ENCODE measurements around the gene DAD1. TPM values are rescaled to one million over a fixed set of nuclear protein-coding genes. Genes with fewer than 3 reads are reported as not detected.
"Not testable (repeated sequence)": the region's sequence is repeated elsewhere in the genome, so short reads cannot be mapped to it uniquely, and the experiment has no call there.

Gene DAD1
- 244 TPM for total RNA-seq

DNA sequence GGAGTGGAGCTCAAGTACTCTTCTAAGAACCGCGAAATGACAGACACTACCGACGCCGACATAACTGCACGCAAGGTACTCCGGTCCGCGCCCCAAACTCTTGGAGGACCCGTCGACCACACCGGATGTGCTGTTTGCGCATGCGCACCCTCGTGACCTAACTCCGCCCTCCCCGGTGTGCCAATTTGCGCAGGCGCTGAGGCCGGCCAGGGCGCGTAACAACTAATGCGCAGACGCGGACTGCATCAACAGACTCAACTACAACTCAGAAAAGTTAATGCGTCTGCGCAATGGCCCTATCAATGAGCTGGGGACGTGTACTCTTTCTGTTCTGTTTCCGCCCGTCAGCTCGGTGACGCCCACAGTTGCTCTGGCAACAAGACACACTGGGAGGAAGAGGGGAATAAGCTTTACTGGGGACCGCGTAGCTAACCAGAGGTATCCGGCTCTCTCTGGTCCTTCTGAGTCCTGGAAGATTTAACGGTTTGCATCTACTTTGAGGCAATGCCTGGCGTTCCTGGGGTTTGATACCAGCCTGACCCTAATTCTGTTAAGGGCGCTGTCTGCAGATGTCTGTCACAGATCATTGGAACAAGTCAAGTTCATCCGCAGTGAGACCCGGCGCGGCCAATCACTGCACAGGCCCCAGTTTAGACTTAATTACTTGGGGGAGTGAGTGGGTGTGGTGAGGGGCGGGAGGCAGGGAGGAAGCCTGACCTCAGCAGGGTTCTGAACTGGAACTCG is at the start of gene DAD1:
DAD1 (minus strand) TSS at position 129 of the 744 bp plus-strand sequence; CDS start at position 62, 67 bp downstream.
- Histone ChIP-seq H3K9ac (ENCODE audit: low read depth in 1 of 3, low read length in 3 of 3) (peak within 1 kb of the TSS; percentile 91 to 94 (median 94)), H3K36me3 (ENCODE audit: control insufficient read depth in 3 of 3, insufficient read depth in 3 of 3, low read length in 3 of 3) (peaks cover 0 to 3% (median 0%) of the 10 kb centered on the region in 3 donors), H3K4me3 (ENCODE audit: low read length in 3 of 3) (peak within 1 kb of the TSS; percentile 93 to 94 (median 93)), H3K27ac (ENCODE audit: low read depth, low read length) (peak within 1 kb of the TSS; percentile 85), H3K9me3 (ENCODE audit: control insufficient read depth in 3 of 3, low read length in 3 of 3) (no peaks in the 10 kb centered on the region), H3K4me1 (ENCODE audit: control insufficient read depth in 3 of 3, insufficient read depth in 3 of 3, low read length in 3 of 3) (peaks cover 16 to 28% (median 25%) of the 10 kb centered on the region in 3 donors), H3K27me3 (ENCODE audit: control insufficient read depth in 3 of 3, insufficient read depth in 3 of 3, low read length in 3 of 3) (peaks cover 0 to 5% (median 3%) of the 10 kb centered on the region in 3 donors)

DNA sequence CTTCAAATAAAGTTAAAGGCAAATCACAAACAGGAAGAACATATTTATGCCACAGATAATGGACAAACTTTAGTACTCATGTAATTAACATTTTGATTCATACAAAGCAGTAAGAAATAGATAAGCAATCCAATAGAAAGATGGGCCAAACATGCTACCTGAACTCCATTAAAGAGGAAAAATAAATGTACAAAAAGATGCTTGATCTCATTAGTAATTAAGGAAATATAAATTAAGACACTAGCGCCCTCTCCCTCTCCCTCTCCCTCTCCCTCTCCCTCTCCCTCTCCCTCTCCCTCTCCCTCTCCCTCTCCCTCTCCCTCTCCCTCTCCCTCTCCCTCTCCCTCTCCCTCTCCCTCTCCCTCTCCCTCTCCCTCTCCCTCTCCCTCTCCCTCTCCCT is 47.0 kb upstream of the DAD1 start:
- not testable (repeated sequence) for H3K4me3 ChIP-seq (ENCODE audit: low read length in 3 of 3); H3K4me1 ChIP-seq (ENCODE audit: control insufficient read depth in 3 of 3, insufficient read depth in 3 of 3, low read length in 3 of 3); H3K27ac ChIP-seq (ENCODE audit: low read depth, low read length); H3K36me3 ChIP-seq (ENCODE audit: control insufficient read depth in 3 of 3, insufficient read depth in 3 of 3, low read length in 3 of 3); H3K9ac ChIP-seq (ENCODE audit: low read depth in 1 of 3, low read length in 3 of 3); H3K9me3 ChIP-seq (ENCODE audit: control insufficient read depth in 3 of 3, low read length in 3 of 3); H3K27me3 ChIP-seq (ENCODE audit: control insufficient read depth in 3 of 3, insufficient read depth in 3 of 3, low read length in 3 of 3)

DNA sequence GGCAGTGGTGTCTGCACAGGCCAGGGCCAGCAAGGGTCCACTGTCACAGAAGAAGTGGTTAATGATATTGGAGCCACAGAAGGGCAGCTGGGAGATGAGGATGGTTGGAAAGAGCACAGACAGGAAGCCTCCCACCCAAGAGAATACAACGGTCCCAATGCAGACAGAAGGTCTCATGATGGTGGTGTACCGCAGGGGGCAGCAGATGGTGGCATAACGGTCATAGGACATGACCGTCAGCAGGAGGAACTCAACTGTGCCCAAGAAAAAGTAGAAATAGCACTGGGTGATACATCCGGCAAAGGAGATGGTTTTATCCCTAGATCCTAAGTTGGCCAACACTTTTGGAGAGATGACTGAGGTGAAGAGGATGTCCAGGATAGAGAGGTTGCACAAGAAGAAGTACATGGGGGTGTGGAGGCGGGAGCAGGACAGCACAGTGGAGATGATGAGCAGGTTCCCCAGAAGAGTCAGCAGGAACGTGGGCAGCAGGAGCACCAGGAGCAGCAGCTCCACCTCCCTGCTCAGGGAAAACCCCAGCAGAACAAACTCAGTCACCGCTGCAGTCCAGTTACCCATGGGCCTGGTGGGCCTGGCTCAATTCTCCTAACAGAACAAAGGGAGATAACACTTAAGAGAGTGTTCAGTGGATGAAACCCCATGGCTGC is 45.3 kb upstream of the DAD1 start:
- Histone ChIP-seq H3K27ac (ENCODE audit: low read depth, low read length) (no peak overlapping the region), H3K36me3 (ENCODE audit: control insufficient read depth in 3 of 3, insufficient read depth in 3 of 3, low read length in 3 of 3) (no peaks in the 10 kb centered on the region)

DNA sequence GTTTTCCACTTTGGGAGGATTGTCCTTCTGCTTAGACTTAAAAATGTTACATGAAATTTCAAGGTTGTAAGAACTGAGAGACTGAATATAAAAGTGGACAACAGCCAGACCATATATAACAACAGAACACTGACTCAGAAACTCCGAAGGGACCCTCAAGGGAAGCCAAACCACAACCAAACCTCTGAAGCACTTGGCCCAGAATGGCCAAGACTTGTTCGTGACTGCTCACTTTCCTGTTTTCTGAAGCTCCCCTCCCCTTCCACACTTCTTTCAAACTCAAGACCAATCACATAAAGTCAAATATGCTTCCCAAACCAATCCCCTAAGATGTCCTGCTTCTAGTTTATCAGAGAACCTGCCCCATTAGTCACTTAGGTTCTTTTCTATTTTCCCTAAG is 41.5 kb upstream of the DAD1 start:
- no peaks in the 10 kb centered on the region for H3K27me3 ChIP-seq (ENCODE audit: control insufficient read depth in 3 of 3, insufficient read depth in 3 of 3, low read length in 3 of 3)
- H3K9ac ChIP-seq (ENCODE audit: low read depth in 1 of 3, low read length in 3 of 3): no peak overlapping the region
- no peaks in the 10 kb centered on the region for H3K4me1 ChIP-seq (ENCODE audit: control insufficient read depth in 3 of 3, insufficient read depth in 3 of 3, low read length in 3 of 3)
- no peak overlapping the region for H3K27ac ChIP-seq (ENCODE audit: low read depth, low read length)
- H3K36me3 ChIP-seq (ENCODE audit: control insufficient read depth in 3 of 3, insufficient read depth in 3 of 3, low read length in 3 of 3): no peaks in the 10 kb centered on the region
- no peak overlapping the region for H3K4me3 ChIP-seq (ENCODE audit: low read length in 3 of 3)
- no peaks in the 10 kb centered on the region for H3K9me3 ChIP-seq (ENCODE audit: control insufficient read depth in 3 of 3, low read length in 3 of 3)

More for the DNA sequence above, 45.3 kb upstream of the DAD1 start:
- no peaks in the 10 kb centered on the region for H3K27me3 ChIP-seq (ENCODE audit: control insufficient read depth in 3 of 3, insufficient read depth in 3 of 3, low read length in 3 of 3)
- H3K9me3 ChIP-seq (ENCODE audit: control insufficient read depth in 3 of 3, low read length in 3 of 3): no peaks in the 10 kb centered on the region
- no peak overlapping the region for H3K4me3 ChIP-seq (ENCODE audit: low read length in 3 of 3)
- H3K4me1 ChIP-seq (ENCODE audit: control insufficient read depth in 3 of 3, insufficient read depth in 3 of 3, low read length in 3 of 3): no peaks in the 10 kb centered on the region
- no peak overlapping the region for H3K9ac ChIP-seq (ENCODE audit: low read depth in 1 of 3, low read length in 3 of 3)

DNA sequence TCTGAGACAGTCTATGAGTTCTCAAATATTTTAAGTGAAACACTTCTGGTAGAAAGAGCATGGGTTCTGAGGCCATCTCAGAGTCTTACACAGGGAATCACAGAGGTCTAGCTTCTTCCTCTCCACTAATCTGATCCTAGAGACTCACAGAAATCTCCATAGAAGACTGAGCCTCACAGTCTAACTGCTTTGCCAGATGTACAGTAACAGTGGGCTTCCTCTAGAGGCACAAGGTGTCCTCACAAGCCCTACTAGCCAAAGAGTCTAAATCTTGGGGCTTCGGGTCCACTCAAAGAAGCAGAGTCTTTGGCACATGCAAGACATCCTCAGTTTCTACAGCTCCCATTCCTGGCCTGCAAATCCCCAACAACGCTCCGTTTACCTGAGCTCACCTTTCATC is 41.0 kb upstream of the DAD1 start:
- Histone ChIP-seq H3K9ac (ENCODE audit: low read depth in 1 of 3, low read length in 3 of 3) (no peak overlapping the region), H3K27me3 (ENCODE audit: control insufficient read depth in 3 of 3, insufficient read depth in 3 of 3, low read length in 3 of 3) (no peaks in the 10 kb centered on the region), H3K4me1 (ENCODE audit: control insufficient read depth in 3 of 3, insufficient read depth in 3 of 3, low read length in 3 of 3) (no peaks in the 10 kb centered on the region), H3K27ac (ENCODE audit: low read depth, low read length) (no peak overlapping the region), H3K4me3 (ENCODE audit: low read length in 3 of 3) (no peak overlapping the region), H3K36me3 (ENCODE audit: control insufficient read depth in 3 of 3, insufficient read depth in 3 of 3, low read length in 3 of 3) (no peaks in the 10 kb centered on the region), H3K9me3 (ENCODE audit: control insufficient read depth in 3 of 3, low read length in 3 of 3) (no peaks in the 10 kb centered on the region)

DNA sequence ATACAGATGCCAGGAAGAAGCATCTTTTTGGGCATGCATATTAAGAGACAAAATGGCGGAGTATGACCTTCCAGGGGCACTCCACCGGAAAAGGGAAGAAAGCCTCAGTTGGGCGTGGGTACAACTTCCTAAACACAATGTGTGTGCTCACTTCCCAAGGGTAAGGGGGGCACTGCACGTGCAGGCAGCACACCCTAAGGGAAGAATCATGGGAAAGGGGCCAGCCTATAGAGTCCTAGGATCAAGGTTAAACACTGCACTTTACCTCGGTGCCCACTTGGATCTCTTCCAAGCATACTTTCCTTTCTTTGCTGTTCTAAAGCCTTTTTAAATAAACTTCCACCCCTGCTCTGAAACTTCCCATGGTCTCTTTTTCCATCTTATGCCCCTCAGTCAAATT is 40.3 kb upstream of the DAD1 start:
- no peak overlapping the region for H3K27ac ChIP-seq (ENCODE audit: low read depth, low read length)
- no peaks in the 10 kb centered on the region for H3K4me1 ChIP-seq (ENCODE audit: control insufficient read depth in 3 of 3, insufficient read depth in 3 of 3, low read length in 3 of 3)
- no peak overlapping the region for H3K4me3 ChIP-seq (ENCODE audit: low read length in 3 of 3)
- H3K27me3 ChIP-seq (ENCODE audit: control insufficient read depth in 3 of 3, insufficient read depth in 3 of 3, low read length in 3 of 3): no peaks in the 10 kb centered on the region
- H3K36me3 ChIP-seq (ENCODE audit: control insufficient read depth in 3 of 3, insufficient read depth in 3 of 3, low read length in 3 of 3): no peaks in the 10 kb centered on the region
- no peak overlapping the region for H3K9ac ChIP-seq (ENCODE audit: low read depth in 1 of 3, low read length in 3 of 3)
- H3K9me3 ChIP-seq (ENCODE audit: control insufficient read depth in 3 of 3, low read length in 3 of 3): no peaks in the 10 kb centered on the region

- Histone ChIP-seq H3K4me3 (ENCODE audit: low read length in 3 of 3) (no peak overlapping the region), H3K4me1 (ENCODE audit: control insufficient read depth in 3 of 3, insufficient read depth in 3 of 3, low read length in 3 of 3) (no peaks in the 10 kb centered on the region), H3K36me3 (ENCODE audit: control insufficient read depth in 3 of 3, insufficient read depth in 3 of 3, low read length in 3 of 3) (no peaks in the 10 kb centered on the region), H3K9me3 (ENCODE audit: control insufficient read depth in 3 of 3, low read length in 3 of 3) (no peaks in the 10 kb centered on the region), H3K27me3 (ENCODE audit: control insufficient read depth in 3 of 3, insufficient read depth in 3 of 3, low read length in 3 of 3) (no peaks in the 10 kb centered on the region), H3K9ac (ENCODE audit: low read depth in 1 of 3, low read length in 3 of 3) (no peak overlapping the region), H3K27ac (ENCODE audit: low read depth, low read length) (no peak overlapping the region)
These were observed 38.7 kb upstream of the DAD1 start for GRCh38 chr14:22627506-22628263.

DNA sequence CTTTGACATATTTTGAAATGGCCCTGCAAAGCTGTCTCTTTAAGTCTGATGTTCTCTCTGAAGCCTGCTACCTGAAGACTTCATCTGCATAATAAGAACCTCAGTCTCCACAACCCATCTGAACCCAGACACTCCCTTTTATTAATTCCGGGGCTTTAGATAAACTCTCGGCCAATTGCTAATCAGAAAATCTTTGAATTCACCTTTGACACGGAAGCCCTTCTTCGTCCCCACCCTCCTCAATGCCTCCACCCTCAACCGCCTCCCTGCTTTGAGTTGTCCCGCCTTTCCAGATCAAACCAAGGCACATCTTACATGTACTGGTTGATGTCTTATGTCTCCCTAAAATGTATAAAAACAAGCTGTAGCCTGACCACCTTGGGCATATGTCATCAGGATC is 37.6 kb upstream of the DAD1 start:
- no peaks in the 10 kb centered on the region for H3K9me3 ChIP-seq (ENCODE audit: control insufficient read depth in 3 of 3, low read length in 3 of 3)
- H3K4me3 ChIP-seq (ENCODE audit: low read length in 3 of 3): no peak overlapping the region
- no peak overlapping the region for H3K9ac ChIP-seq (ENCODE audit: low read depth in 1 of 3, low read length in 3 of 3)
- H3K27ac ChIP-seq (ENCODE audit: low read depth, low read length): no peak overlapping the region
- H3K27me3 ChIP-seq (ENCODE audit: control insufficient read depth in 3 of 3, insufficient read depth in 3 of 3, low read length in 3 of 3): no peaks in the 10 kb centered on the region
- H3K4me1 ChIP-seq (ENCODE audit: control insufficient read depth in 3 of 3, insufficient read depth in 3 of 3, low read length in 3 of 3): no peaks in the 10 kb centered on the region
- H3K36me3 ChIP-seq (ENCODE audit: control insufficient read depth in 3 of 3, insufficient read depth in 3 of 3, low read length in 3 of 3): no peaks in the 10 kb centered on the region

DNA sequence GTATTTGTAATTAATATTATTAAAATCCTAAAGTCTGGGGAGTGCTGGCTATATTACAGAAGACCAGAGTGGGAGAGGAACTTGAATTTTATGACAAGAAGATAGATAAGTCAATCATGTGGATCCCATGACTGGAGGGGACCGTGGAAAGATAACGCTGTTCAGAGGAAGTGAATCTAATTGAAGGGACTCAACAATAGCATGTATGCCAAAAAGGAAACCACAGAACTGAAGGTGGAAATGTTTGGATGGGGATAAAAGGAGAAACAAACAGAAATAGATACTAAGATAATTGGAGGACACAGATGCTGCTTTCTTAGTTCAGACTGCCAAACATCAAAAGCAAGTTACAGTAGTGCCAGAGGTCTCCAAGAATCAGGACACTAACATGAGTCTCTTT is 34.0 kb upstream of the DAD1 start:
- Histone ChIP-seq H3K4me1 (ENCODE audit: control insufficient read depth in 3 of 3, insufficient read depth in 3 of 3, low read length in 3 of 3) (no peaks in the 10 kb centered on the region), H3K9ac (ENCODE audit: low read depth in 1 of 3, low read length in 3 of 3) (no peak overlapping the region), H3K27me3 (ENCODE audit: control insufficient read depth in 3 of 3, insufficient read depth in 3 of 3, low read length in 3 of 3) (no peaks in the 10 kb centered on the region)

DNA sequence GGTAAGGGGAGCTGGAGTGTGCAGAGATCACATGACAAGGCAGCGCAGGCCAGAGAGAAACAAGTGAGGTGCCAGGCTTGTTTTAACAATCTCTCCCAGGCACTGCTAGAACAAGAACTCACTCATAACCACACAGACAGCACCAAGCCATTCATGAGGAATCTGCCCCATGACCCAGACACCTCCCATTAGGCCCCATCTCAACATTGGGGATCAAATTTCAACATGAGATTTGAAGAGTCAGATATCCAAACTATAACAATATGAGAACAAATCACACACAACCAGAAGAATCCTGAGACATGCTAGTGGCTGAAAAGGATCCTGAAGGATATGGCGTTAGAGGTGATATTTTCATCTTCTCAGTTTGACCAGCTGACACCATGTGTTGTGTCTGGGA is 33.2 kb upstream of the DAD1 start:
- Histone ChIP-seq H3K9ac (ENCODE audit: low read depth in 1 of 3, low read length in 3 of 3) (no peak overlapping the region), H3K27me3 (ENCODE audit: control insufficient read depth in 3 of 3, insufficient read depth in 3 of 3, low read length in 3 of 3) (no peaks in the 10 kb centered on the region), H3K36me3 (ENCODE audit: control insufficient read depth in 3 of 3, insufficient read depth in 3 of 3, low read length in 3 of 3) (no peaks in the 10 kb centered on the region), H3K4me1 (ENCODE audit: control insufficient read depth in 3 of 3, insufficient read depth in 3 of 3, low read length in 3 of 3) (no peaks in the 10 kb centered on the region), H3K4me3 (ENCODE audit: low read length in 3 of 3) (no peak overlapping the region), H3K27ac (ENCODE audit: low read depth, low read length) (no peak overlapping the region), H3K9me3 (ENCODE audit: control insufficient read depth in 3 of 3, low read length in 3 of 3) (no peaks in the 10 kb centered on the region)

More for the DNA sequence above, 34.0 kb upstream of the DAD1 start:
- Histone ChIP-seq H3K9me3 (ENCODE audit: control insufficient read depth in 3 of 3, low read length in 3 of 3) (no peaks in the 10 kb centered on the region), H3K36me3 (ENCODE audit: control insufficient read depth in 3 of 3, insufficient read depth in 3 of 3, low read length in 3 of 3) (no peaks in the 10 kb centered on the region), H3K27ac (ENCODE audit: low read depth, low read length) (no peak overlapping the region), H3K4me3 (ENCODE audit: low read length in 3 of 3) (no peak overlapping the region)
